GM19328 (cell line): Measurements from ENCODE around the gene SVIL.
"Not testable (repeated sequence)": the region's sequence is repeated elsewhere in the genome, so short reads cannot be mapped to it uniquely, and the experiment has no call there.

ENCODE experiments used
- ATAC-seq: cut with Tn5 transposase; IDR thresholded peaks from one replicate; pipeline ENCODE4 v1.9.1; 2021; ENCODE audit warnings: mild to moderate bottlenecking, moderate library complexity; ENCODE audit not compliant: unreplicated experiment

Gene SVIL

GRCh38 chr10:29522918-29523317 is 111.9 kb downstream of the SVIL start:
- no peak for ATAC-seq

- no peak for ATAC-seq
Observed at GRCh38 chr10:29522061-29522855, 112.5 kb downstream of the SVIL start.

- no peak for ATAC-seq
Observed at GRCh38 chr10:29519659-29520058, 115.1 kb downstream of the SVIL start.

GRCh38 chr10:29517352-29517923 is 117.3 kb downstream of the SVIL start:
- no peak for ATAC-seq

- ATAC-seq = not testable (repeated sequence)
Observed at GRCh38 chr10:29516309-29516932, 118.3 kb downstream of the SVIL start.

GRCh38 chr10:29515879-29516278 is 118.9 kb downstream of the SVIL start:
- ATAC-seq = not testable (repeated sequence)

GRCh38 chr10:29515104-29515503 is 119.7 kb downstream of the SVIL start:
- ATAC-seq = not testable (repeated sequence)

- no peak for ATAC-seq
Observed at GRCh38 chr10:29514306-29514705, 120.5 kb downstream of the SVIL start.

- no peak for ATAC-seq
Observed at GRCh38 chr10:29512425-29512974, 122.3 kb downstream of the SVIL start.

GRCh38 chr10:29511806-29512205 is 123.0 kb downstream of the SVIL start:
- not testable (repeated sequence) for ATAC-seq

GRCh38 chr10:29510483-29511157 is 124.2 kb downstream of the SVIL start:
- ATAC-seq = not testable (repeated sequence)

- no peak for ATAC-seq
Observed at GRCh38 chr10:29508554-29509244, 126.1 kb downstream of the SVIL start.

GRCh38 chr10:29507750-29508149 is 127.0 kb downstream of the SVIL start:
- not testable (repeated sequence) for ATAC-seq

- ATAC-seq = not testable (repeated sequence)
Observed at GRCh38 chr10:29506324-29506921, 128.3 kb downstream of the SVIL start.

GRCh38 chr10:29502351-29502750 is 132.4 kb downstream of the SVIL start:
- no peak for ATAC-seq

- no peak for ATAC-seq
Observed at GRCh38 chr10:29501692-29502091, 133.1 kb downstream of the SVIL start.

GRCh38 chr10:29499993-29500537 is 134.7 kb downstream of the SVIL start:
- no peak for ATAC-seq

GRCh38 chr10:29496341-29497162 is 138.2 kb downstream of the SVIL start:
- no peak for ATAC-seq

- no peak for ATAC-seq
Observed at GRCh38 chr10:29495366-29495765, 139.4 kb downstream of the SVIL start.
